B cell (primary cell): Measurements from ENCODE around the gene MORN1. TPM values are rescaled to one million over a fixed set of nuclear protein-coding genes. Genes with fewer than 3 reads are reported as not detected.

Source experiments
- ATAC-seq: fragments of 200-7000 bp; cut with Tn5 transposase; one replicate; pipeline ENCODE4 v1.10.0; 2021; ENCODE audit warnings: low read depth, mild to moderate bottlenecking, moderate number of reproducible peaks, moderate library complexity
- CTCF ChIA-PET: fragments of 350-600 bp; sonication (Branson Sonifier 250); formaldehyde crosslinking; loops from one replicate; lab custom pipeline; 2021; ENCODE audit warnings: antibody characterized with exemption, inconsistent platforms; lab: Charles Lee
- POLR2A ChIA-PET: fragments of 350-600 bp; sonication (Branson Sonifier 250); formaldehyde crosslinking; loops from one replicate; lab custom pipeline; 2021; ENCODE audit warnings: antibody characterized with exemption; lab: Charles Lee
- DNase-seq: peaks from one replicate; pipeline ENCODE4 v3.0.0; 2013
- H2AFZ ChIP-seq: 2 replicates; pipeline ENCODE4 v1.6.1; 2012; ENCODE audit warnings: mild to moderate bottlenecking, low read depth, low read length; ENCODE audit not compliant: insufficient read depth, poor library complexity, severe bottlenecking
- H3K27ac ChIP-seq, 2 donors: 1 replicate in 1 of 2; 2 replicates in 1 of 2; pipeline ENCODE4 v1.5.1; 2012 to 2013; ENCODE audit warnings: low read length in 2 of 2, mild to moderate bottlenecking in 2 of 2, moderate library complexity in 1 of 2
- H3K27me3 ChIP-seq, 4 experiments: fragments of 200-600 bp in 1 of 4; sonication (generic) in 1 of 4; replicated peaks in 1 of 4; 1 replicate in 2 of 4; 2 replicates in 2 of 4; pipeline versions ENCODE4 v1.6.1 to v1.7.0; 2013 to 2016; ENCODE audit warnings: low read length in 3 of 4, mild to moderate bottlenecking in 2 of 4, mixed read lengths in 1 of 4, moderate library complexity in 1 of 4; ENCODE audit not compliant: insufficient read depth in 4 of 4, control insufficient read depth in 3 of 4; ENCODE audit errors: control extremely low read depth in 1 of 4
- H3K36me3 ChIP-seq, 2 experiments: replicated peaks in 1 of 2; 1 replicate in 1 of 2; 2 replicates in 1 of 2; pipeline versions ENCODE4 v1.6.1 to v1.7.1; 2013; ENCODE audit warnings: low read length in 1 of 2; ENCODE audit not compliant: insufficient read depth in 2 of 2, control insufficient read depth in 1 of 2; ENCODE audit errors: control extremely low read depth in 1 of 2, extremely low read depth in 1 of 2
- H3K4me1 ChIP-seq, 2 donors: fragments of 200-600 bp in 1 of 2; sonication (generic) in 1 of 2; 1 replicate in 1 of 2; 2 replicates in 1 of 2; pipeline versions ENCODE4 v1.5.1 to v1.6.1; 2013 to 2017; ENCODE audit warnings: low read length in 2 of 2; ENCODE audit not compliant: control insufficient read depth in 2 of 2, insufficient read depth in 2 of 2
- H3K4me2 ChIP-seq: replicated peaks from 2 replicates; pipeline ENCODE3; 2012; ENCODE audit warnings: mild to moderate bottlenecking, low read depth, low read length; ENCODE audit not compliant: poor library complexity, severe bottlenecking
- H3K4me3 ChIP-seq, 5 experiments: fragments of 200-600 bp in 1 of 5; sonication (generic) in 1 of 5; 1 replicate in 3 of 5; 2 replicates in 2 of 5; pipeline versions ENCODE4 v1.5.1 to v1.7.0; 2011 to 2016; ENCODE audit warnings: low read length in 4 of 5, mild to moderate bottlenecking in 4 of 5, low read depth in 2 of 5, control low read depth in 1 of 5, moderate library complexity in 1 of 5; ENCODE audit not compliant: insufficient read depth in 1 of 5; ENCODE audit errors: control extremely low read depth in 1 of 5, extremely low read depth in 1 of 5
- H3K79me2 ChIP-seq: fragments of 200-600 bp; sonication (generic); one replicate; pipeline ENCODE4 v1.6.0; 2016; ENCODE audit warnings: low read length; ENCODE audit not compliant: control insufficient read depth, insufficient read depth
- H3K9ac ChIP-seq: fragments of 200-600 bp; sonication (generic); 2 replicates; pipeline ENCODE4 v1.6.1; 2017; ENCODE audit warnings: mild to moderate bottlenecking, low read length, moderate library complexity
- H3K9me3 ChIP-seq, 3 donors: one replicate each; pipeline versions ENCODE4 v1.6.1 to v1.7.1; 2013; ENCODE audit warnings: low read length in 2 of 3; ENCODE audit not compliant: control insufficient read depth in 2 of 3, insufficient read depth in 1 of 3; ENCODE audit errors: control extremely low read depth in 1 of 3
- H4K20me1 ChIP-seq: 2 replicates; pipeline ENCODE4 v1.6.0; 2012; ENCODE audit warnings: mild to moderate bottlenecking, low read length; ENCODE audit not compliant: insufficient read depth, control insufficient read depth, poor library complexity, severe bottlenecking
- H3K27ac Mint-ChIP-seq: one replicate; pipeline ENCODE4 v1.8.0; 2021; ENCODE audit warnings: mixed read lengths
- H3K27me3 Mint-ChIP-seq: one replicate; pipeline ENCODE4 v1.8.0; 2021; ENCODE audit warnings: mixed read lengths
- H3K4me1 Mint-ChIP-seq: one replicate; pipeline ENCODE4 v1.8.0; 2021; ENCODE audit warnings: mixed read lengths
- H3K4me3 Mint-ChIP-seq: one replicate; pipeline ENCODE4 v1.8.0; 2021; ENCODE audit warnings: mixed read lengths
- H3K9me3 Mint-ChIP-seq: one replicate; pipeline ENCODE4 v1.8.0; 2022; ENCODE audit warnings: mixed read lengths; ENCODE audit not compliant: insufficient read depth
- CTCF ChIP-seq: fragments of 200-600 bp; IDR thresholded peaks from one replicate; pipeline ENCODE4 v1.8.0; 2022; ENCODE audit warnings: antibody characterized with exemption, mild to moderate bottlenecking
- EZH2 ChIP-seq: IDR thresholded peaks from 2 replicates; pipeline ENCODE4 v1.6.1; 2012; ENCODE audit warnings: borderline replicate concordance, low read depth, mild to moderate bottlenecking, moderate library complexity, low read length; ENCODE audit not compliant: insufficient read depth, poor library complexity, severe bottlenecking
- WGBS: methylation state at CpG from one replicate; pipeline ENCODE4 v1.1.5; 2013; ENCODE audit warnings: missing lambda C conversion rate; ENCODE audit not compliant: insufficient coverage; 5-methylcytosine and 5-hydroxymethylcytosine counted together
- intact Hi-C: fragments of 100-400 bp; cut with micrococcal nuclease; formaldehyde crosslinking; loops from one replicate; pipeline ENCODE4 v1.10.0; 2022
- polyA plus RNA-seq: library from polyadenylated mRNA; depleted of rRNA; stranded (reverse); fragments of >200 nt; gene quantifications from 2 replicates; pipeline ENCODE4 v1.2.3, GENCODE V29; 2012
- total RNA-seq, 2 donors: library from RNA; stranded (reverse); fragments of 120-200 nt in 1 of 2; gene quantifications; 1 replicate in 1 of 2; 2 replicates in 1 of 2; pipeline versions ENCODE4 v1.2.3 to v1.2.4, GENCODE V29; 2013 to 2022

The MORN1 gene
- total and polyA plus RNA-seq, 2 donors (not counting 1 experiment from before 2014, with no cell fraction given), result 10.2 to 32.6 TPM

DNA sequence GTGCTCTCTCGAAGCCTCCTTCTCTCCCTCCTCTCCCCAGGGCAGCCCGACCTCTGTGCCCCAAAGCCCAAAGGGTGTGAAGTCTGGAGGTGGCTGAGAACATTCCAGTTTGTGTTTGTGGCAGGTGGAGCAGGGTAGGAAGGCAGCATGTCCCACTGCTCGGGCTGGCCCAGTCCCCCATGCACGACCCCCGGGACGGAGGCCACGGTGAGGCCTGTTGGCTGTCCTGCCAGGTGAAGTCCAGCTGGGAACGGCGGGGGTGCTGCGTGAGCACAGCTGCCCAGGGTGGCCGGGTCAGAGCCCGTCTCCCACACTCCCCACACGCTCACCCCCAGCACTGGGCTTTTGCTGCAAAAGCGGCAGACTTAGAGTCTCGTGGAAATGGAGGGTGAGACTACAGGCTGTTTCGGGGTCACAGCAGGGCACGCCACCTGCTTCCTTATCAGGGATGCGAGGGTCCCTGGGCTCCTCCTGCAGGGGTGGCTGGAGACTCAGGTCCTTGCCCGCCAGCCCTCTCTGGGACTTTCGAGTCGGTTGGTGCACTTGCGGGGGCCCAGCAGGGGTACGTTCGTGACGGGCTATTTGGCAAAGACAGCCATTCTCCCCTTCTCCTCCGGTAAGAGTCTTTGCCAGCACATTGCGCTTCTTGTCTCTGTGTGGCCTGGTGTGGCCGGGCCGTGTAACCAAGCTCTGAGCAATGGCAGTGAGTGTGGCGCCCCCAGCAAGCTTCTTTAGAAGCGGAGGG, 40.3 kb downstream of the MORN1 start:
- Histone ChIP-seq H3K4me3 (no peak overlapping the region), H2AFZ (no peak overlapping the region), H3K27ac (no peak overlapping the region), H3K4me1 (no peaks in the 10 kb centered on the region), H3K79me2 (no peaks in the 10 kb centered on the region), H3K9me3 (no peaks in the 10 kb centered on the region), H3K4me2 (no peak overlapping the region), H3K27me3 (no peaks in the 10 kb centered on the region), H3K36me3 (no peaks in the 10 kb centered on the region), H4K20me1 (no peaks in the 10 kb centered on the region), H3K9ac (no peak overlapping the region)
- no peak for TF ChIP-seq CTCF
- TF ChIP-seq EZH2, result no peak
- POLR2A ChIA-PET, result no interaction called here
- CTCF ChIA-PET, result interaction anchor here (1.7 kb wide), 1 partner anchor 31 kb away, joined by 4 read pairs; no protein-coding TSS in a partner anchor
- Mint-ChIP-seq H3K9me3 (no peaks in the 10 kb centered on the region), H3K27ac (no peak overlapping the region), H3K4me3 (no peak overlapping the region), H3K27me3 (no peaks in the 10 kb centered on the region), H3K4me1 (no peaks in the 10 kb centered on the region)
- intact Hi-C loops, result no loop called here
- WGBS, result 88% methylated on average over 29 of the region's 31 CpGs
- ATAC-seq (no peak), DNase-seq (no peak)

GRCh38 chr1:2350501-2350900, 40.9 kb downstream of the MORN1 start:
- Histone ChIP-seq H4K20me1 (no peaks in the 10 kb centered on the region), H3K27me3 (no peaks in the 10 kb centered on the region), H3K4me3 (no peak overlapping the region), H3K9me3 (no peaks in the 10 kb centered on the region), H3K27ac (no peak overlapping the region), H3K36me3 (no peaks in the 10 kb centered on the region), H3K9ac (no peak overlapping the region), H3K79me2 (no peaks in the 10 kb centered on the region), H3K4me2 (no peak overlapping the region), H3K4me1 (no peaks in the 10 kb centered on the region), H2AFZ (no peak overlapping the region)
- POLR2A ChIA-PET, result no interaction called here
- ATAC-seq (no peak), DNase-seq (no peak)
- H3K27ac Mint-ChIP-seq, result no peak overlapping the region
- CTCF ChIA-PET, result no interaction called here
- no peaks in the 10 kb centered on the region for H3K4me1 Mint-ChIP-seq
- no peaks in the 10 kb centered on the region for H3K9me3 Mint-ChIP-seq
- H3K4me3 Mint-ChIP-seq, result no peak overlapping the region
- no peaks in the 10 kb centered on the region for H3K27me3 Mint-ChIP-seq
- intact Hi-C loops, result no loop called here
- no peak for TF ChIP-seq CTCF
- no peak for TF ChIP-seq EZH2
- WGBS, result 86% methylated on average over 10 of the region's 10 CpGs
